ENCODE data around the gene TRIM67. TPM values are rescaled to one million over a fixed set of nuclear protein-coding genes. Genes with fewer than 3 reads are reported as not detected.

Gene TRIM67
- total RNA-seq, 2 donors from 2014 or later: under 0.01 TPM; not detected in 1

DNA sequence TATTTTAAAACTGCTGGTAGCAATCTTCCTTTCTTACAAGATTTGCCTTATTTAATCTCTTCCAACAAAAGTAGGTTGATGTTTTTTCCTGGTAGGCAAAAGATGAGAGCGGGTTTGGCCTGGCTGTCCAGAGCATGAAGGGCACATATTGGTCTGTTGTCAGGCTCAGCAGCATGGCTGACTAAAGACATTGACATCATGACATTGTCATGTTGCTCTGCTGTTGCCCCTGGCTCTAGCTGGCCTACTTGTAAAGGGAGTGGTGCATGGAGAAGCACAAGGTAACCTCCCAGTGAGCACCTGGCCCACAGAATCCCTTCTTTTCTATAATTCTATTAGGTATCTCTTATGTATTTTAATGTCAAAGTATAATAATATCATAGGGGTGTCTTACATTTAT, 102.8 kb downstream of the TRIM67 start:
- no peak for ATAC-seq
- no peak for DNase-seq
- peaks cover 16 to 30% of the 10 kb centered on the region in 2 donors for H3K36me3 ChIP-seq (replicated peaks in 1 of 2; ENCODE audit: insufficient read depth in 1 of 2, low read depth in 2 of 2)
- H3K27ac ChIP-seq: no peak overlapping the region
- H3K27me3 ChIP-seq: no peaks in the 10 kb centered on the region
- intact Hi-C loops (cut with DNase I): no loop called here
- no peak overlapping the region for H3K4me3 ChIP-seq
- no peaks in the 10 kb centered on the region for H3K4me1 ChIP-seq
- H3K9me3 ChIP-seq: no peaks in the 10 kb centered on the region
- TF ChIP-seq POLR2A (IDR thresholded peaks at IDR 0.05): no peak
- TF ChIP-seq, protein P1, sequence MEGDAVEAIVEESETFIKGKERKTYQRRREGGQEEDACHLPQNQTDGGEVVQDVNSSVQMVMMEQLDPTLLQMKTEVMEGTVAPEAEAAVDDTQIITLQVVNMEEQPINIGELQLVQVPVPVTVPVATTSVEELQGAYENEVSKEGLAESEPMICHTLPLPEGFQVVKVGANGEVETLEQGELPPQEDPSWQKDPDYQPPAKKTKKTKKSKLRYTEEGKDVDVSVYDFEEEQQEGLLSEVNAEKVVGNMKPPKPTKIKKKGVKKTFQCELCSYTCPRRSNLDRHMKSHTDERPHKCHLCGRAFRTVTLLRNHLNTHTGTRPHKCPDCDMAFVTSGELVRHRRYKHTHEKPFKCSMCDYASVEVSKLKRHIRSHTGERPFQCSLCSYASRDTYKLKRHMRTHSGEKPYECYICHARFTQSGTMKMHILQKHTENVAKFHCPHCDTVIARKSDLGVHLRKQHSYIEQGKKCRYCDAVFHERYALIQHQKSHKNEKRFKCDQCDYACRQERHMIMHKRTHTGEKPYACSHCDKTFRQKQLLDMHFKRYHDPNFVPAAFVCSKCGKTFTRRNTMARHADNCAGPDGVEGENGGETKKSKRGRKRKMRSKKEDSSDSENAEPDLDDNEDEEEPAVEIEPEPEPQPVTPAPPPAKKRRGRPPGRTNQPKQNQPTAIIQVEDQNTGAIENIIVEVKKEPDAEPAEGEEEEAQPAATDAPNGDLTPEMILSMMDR (IDR thresholded peaks at IDR 0.05): no peak
- 96 to 100% methylated on average over 1 of the region's 1 CpG for WGBS, 2 donors

DNA sequence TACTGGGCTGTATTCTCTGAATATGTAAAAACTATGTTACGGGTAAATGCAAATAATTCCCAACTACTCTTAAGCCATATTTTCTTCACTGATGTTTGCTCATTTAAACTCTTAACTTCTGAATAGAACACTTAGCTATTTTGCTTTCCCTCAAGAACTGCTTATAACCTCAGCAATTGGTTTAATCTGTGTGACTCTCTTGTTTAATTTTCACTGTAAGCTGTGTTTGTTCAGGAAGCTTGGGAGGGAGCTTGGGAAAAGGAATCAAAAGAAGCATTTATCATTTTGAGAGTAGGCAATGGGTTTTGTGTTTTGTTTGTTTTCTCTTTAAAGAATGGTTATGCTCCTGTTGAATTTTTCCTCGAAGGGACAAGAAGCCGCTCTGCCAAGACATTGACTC, 103.5 kb downstream of the TRIM67 start:
- no peaks in the 10 kb centered on the region for H3K9me3 ChIP-seq
- DNase-seq (no peak), ATAC-seq (no peak)
- peaks cover 16 to 30% of the 10 kb centered on the region in 2 donors for H3K36me3 ChIP-seq (replicated peaks in 1 of 2; ENCODE audit: insufficient read depth in 1 of 2, low read depth in 2 of 2)
- H3K4me1 ChIP-seq: no peaks in the 10 kb centered on the region
- H3K27ac ChIP-seq: no peak overlapping the region
- WGBS, 2 donors: 83 to 84% methylated on average over 3 of the region's 3 CpGs
- no peak overlapping the region for H3K4me3 ChIP-seq
- no peak for TF ChIP-seq POLR2A (IDR thresholded peaks at IDR 0.05)
- TF ChIP-seq, protein P1 (IDR thresholded peaks at IDR 0.05): no peak
- intact Hi-C loops (cut with DNase I): no loop called here
- no peaks in the 10 kb centered on the region for H3K27me3 ChIP-seq

DNA sequence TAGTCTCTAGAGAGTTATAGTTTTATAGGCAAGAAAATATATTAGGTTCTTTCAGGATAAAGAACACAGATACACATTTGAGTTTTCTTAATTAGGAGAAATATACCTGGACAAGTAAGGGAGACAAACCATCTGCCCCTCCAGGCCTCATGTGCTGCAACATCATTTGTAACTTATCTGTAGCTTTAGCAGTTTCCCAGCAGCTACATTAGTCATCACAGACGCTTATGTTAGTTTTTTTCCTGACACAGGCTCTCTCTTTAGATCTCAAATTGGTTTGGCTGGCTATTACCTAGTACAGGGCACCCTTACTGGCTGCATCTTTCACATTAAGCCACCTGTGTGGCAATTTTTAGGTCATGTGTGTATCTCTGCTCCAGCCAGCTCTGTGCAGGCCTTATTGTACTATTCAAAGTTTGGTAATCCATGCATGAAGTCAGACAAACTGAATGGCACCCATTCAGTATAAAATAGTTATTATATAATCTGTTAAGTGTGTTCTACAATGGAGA, 105.0 kb downstream of the TRIM67 start:
- Histone ChIP-seq H3K27ac (no peak overlapping the region), H3K27me3 (no peaks in the 10 kb centered on the region), H3K9me3 (no peaks in the 10 kb centered on the region), H3K4me1 (no peaks in the 10 kb centered on the region), H3K36me3 (replicated peaks in 1 of 2; ENCODE audit: insufficient read depth in 1 of 2, low read depth in 2 of 2) (peaks cover 16 to 31% of the 10 kb centered on the region in 2 donors), H3K4me3 (no peak overlapping the region)
- no peak for ATAC-seq
- TF ChIP-seq, protein P1 (IDR thresholded peaks at IDR 0.05): no peak
- TF ChIP-seq POLR2A (IDR thresholded peaks at IDR 0.05): no peak
- intact Hi-C loops (cut with DNase I): no loop called here
- WGBS, 2 donors: 35 to 45% methylated on average over 1 of the region's 1 CpG
- DNase-seq: no peak

Other genes with a start within 250 kb of the TRIM67 start
- gene TTC13, start 183.2 kb upstream of the TRIM67 start, total RNA-seq: 10 to 100 TPM; 18.2 to 24.4 TPM
- gene ARV1, start 183.0 kb upstream of the TRIM67 start, total RNA-seq: 10 to 100 TPM; 11.5 to 23.6 TPM
- gene FAM89A, start 121.8 kb upstream of the TRIM67 start, total RNA-seq: 10 to 100 TPM; 14.3 to 35.3 TPM
- gene GNPAT, start 79.2 kb downstream of the TRIM67 start, total RNA-seq: 10 to 100 TPM; 18.1 to 27.0 TPM
- gene EXOC8, start 175.8 kb downstream of the TRIM67 start, total RNA-seq: 10 to 100 TPM; 10.6 to 12.9 TPM
- gene SPRTN, start 176.2 kb downstream of the TRIM67 start, total RNA-seq: 10 to 100 TPM; 10.9 to 11.2 TPM

All from body of pancreas (tissue), 4 donors.